ENCODE results near the gene CAMK2N2.
"Not testable (repeated sequence)": the region's sequence is repeated elsewhere in the genome, so short reads cannot be mapped to it uniquely, and the experiment has no call there.

The CAMK2N2 gene

GRCh38 chr3:184282941-184283340, 21.6 kb upstream of the CAMK2N2 start:
- TF ChIP-seq CTCF (IDR thresholded peaks at IDR 0.05; ENCODE audit: low read depth, low read length) (no peak), MAX (IDR thresholded peaks at IDR 0.05; ENCODE audit: low read depth, low read length) (no peak), POLR2A (IDR thresholded peaks at IDR 0.05; ENCODE audit: extremely low read depth, insufficient read length) (no peak), MYC (IDR thresholded peaks at IDR 0.05; ENCODE audit: low read depth, low read length) (no peak)
- DNase-seq (ENCODE audit: low read depth): peak; percentile 32
- H3K4me3 ChIP-seq (ENCODE audit: low read depth, low read length): no peak overlapping the region

GRCh38 chr3:184277366-184277765, 16.0 kb upstream of the CAMK2N2 start:
- no peak for DNase-seq (ENCODE audit: low read depth)
- TF ChIP-seq MAX (IDR thresholded peaks at IDR 0.05; ENCODE audit: low read depth, low read length): no peak
- no peak for TF ChIP-seq CTCF (IDR thresholded peaks at IDR 0.05; ENCODE audit: low read depth, low read length)
- no peak for TF ChIP-seq MYC (IDR thresholded peaks at IDR 0.05; ENCODE audit: low read depth, low read length)
- TF ChIP-seq POLR2A (IDR thresholded peaks at IDR 0.05; ENCODE audit: extremely low read depth, insufficient read length): no peak
- no peak overlapping the region for H3K4me3 ChIP-seq (ENCODE audit: low read depth, low read length)

GRCh38 chr3:184275961-184276910, 14.9 kb upstream of the CAMK2N2 start, which contains the start of gene ECE2:
TSS of gene ECE2 (plus strand) at chr3:184276022. CDS start at chr3:184276154, 132 bp downstream.
- no peak within 1 kb of the TSS for H3K4me3 ChIP-seq (ENCODE audit: low read depth, low read length)
- no peak for DNase-seq (ENCODE audit: low read depth)
- TF ChIP-seq MAX (IDR thresholded peaks at IDR 0.05; ENCODE audit: low read depth, low read length) (no peak), POLR2A (IDR thresholded peaks at IDR 0.05; ENCODE audit: extremely low read depth, insufficient read length) (no peak), MYC (IDR thresholded peaks at IDR 0.05; ENCODE audit: low read depth, low read length) (no peak), CTCF (IDR thresholded peaks at IDR 0.05; ENCODE audit: low read depth, low read length) (no peak)

- DNase-seq (ENCODE audit: low read depth): no peak
- TF ChIP-seq POLR2A (IDR thresholded peaks at IDR 0.05; ENCODE audit: extremely low read depth, insufficient read length) (no peak), MYC (IDR thresholded peaks at IDR 0.05; ENCODE audit: low read depth, low read length) (no peak), CTCF (IDR thresholded peaks at IDR 0.05; ENCODE audit: low read depth, low read length) (no peak), MAX (IDR thresholded peaks at IDR 0.05; ENCODE audit: low read depth, low read length) (no peak)
- no peak overlapping the region for H3K4me3 ChIP-seq (ENCODE audit: low read depth, low read length)
These were observed 14.0 kb upstream of the CAMK2N2 start for GRCh38 chr3:184275381-184275701.

GRCh38 chr3:184272269-184272668, 10.9 kb upstream of the CAMK2N2 start:
- no peak overlapping the region for H3K4me3 ChIP-seq (ENCODE audit: low read depth, low read length)
- DNase-seq (ENCODE audit: low read depth): no peak
- no peak for TF ChIP-seq POLR2A (IDR thresholded peaks at IDR 0.05; ENCODE audit: extremely low read depth, insufficient read length)
- TF ChIP-seq MAX (IDR thresholded peaks at IDR 0.05; ENCODE audit: low read depth, low read length): no peak
- TF ChIP-seq MYC (IDR thresholded peaks at IDR 0.05; ENCODE audit: low read depth, low read length): no peak
- no peak for TF ChIP-seq CTCF (IDR thresholded peaks at IDR 0.05; ENCODE audit: low read depth, low read length)

- DNase-seq (ENCODE audit: low read depth): not testable (repeated sequence)
These were observed 5.9 kb upstream of the CAMK2N2 start for GRCh38 chr3:184267249-184267648.

More at GRCh38 chr3:184267249-184267648, 5.9 kb upstream of the CAMK2N2 start:
- not testable (repeated sequence) for H3K4me3 ChIP-seq (ENCODE audit: low read depth, low read length)

All from NB4 (cell line).